Ascending aorta (tissue), 2 donors: Measurements from ENCODE around the gene KRT85. TPM values are rescaled to one million over a fixed set of nuclear protein-coding genes. Genes with fewer than 3 reads are reported as not detected.

Experiments used
- DNase-seq, 2 donors: peaks; one replicate each; pipeline ENCODE4 v3.0.0-alpha.2; 2019; ENCODE audit warnings: low spot score in 2 of 2
- H3K27ac ChIP-seq, 2 donors: fragments of 200-600 bp; sonication (generic); one replicate each; pipeline ENCODE4 v1.5.1; 2016 to 2017; ENCODE audit warnings: mild to moderate bottlenecking in 1 of 2
- H3K27me3 ChIP-seq: fragments of 200-600 bp; sonication (generic); one replicate; pipeline ENCODE4 v1.5.1; 2017
- H3K36me3 ChIP-seq, 2 donors: fragments of 200-600 bp; sonication (generic); one replicate each; pipeline ENCODE4 v1.5.1; 2016
- H3K4me1 ChIP-seq, 2 donors: fragments of 200-600 bp; sonication (generic); one replicate each; pipeline ENCODE4 v1.5.1; 2016 to 2017; ENCODE audit warnings: mild to moderate bottlenecking in 1 of 2
- H3K4me3 ChIP-seq, 2 donors: fragments of 200-600 bp; sonication (generic); one replicate each; pipeline ENCODE4 v1.5.1; 2016 to 2017; ENCODE audit warnings: mild to moderate bottlenecking in 1 of 2
- H3K9me3 ChIP-seq, 2 donors: fragments of 200-600 bp; sonication (generic); one replicate each; pipeline ENCODE4 v1.5.1; 2016
- intact Hi-C: fragments of 100-400 bp; cut with DNase I; formaldehyde crosslinking; loops from one replicate; pipeline ENCODE4 v1.15.1; 2023
- total RNA-seq: library from RNA; depleted of rRNA; stranded (reverse); fragments of >200 nt; gene quantifications from one replicate; pipeline ENCODE4 v1.1.0, GENCODE V29; 2016
- TF ChIP-seq, protein P1 (sequence below), 3 experiments: fragments of 200-600 bp in 2 of 3; fragments of 450-650 bp in 1 of 3; sonication (generic) in 2 of 3; IDR thresholded peaks; one replicate each; pipeline ENCODE4 v1.5.1; 2016 to 2019; ENCODE audit warnings: antibody characterized with exemption in 3 of 3, mild to moderate bottlenecking in 1 of 3, moderate library complexity in 1 of 3

KRT85 gene
- total RNA-seq, 1 donor from 2014 or later: not detected

DNA sequence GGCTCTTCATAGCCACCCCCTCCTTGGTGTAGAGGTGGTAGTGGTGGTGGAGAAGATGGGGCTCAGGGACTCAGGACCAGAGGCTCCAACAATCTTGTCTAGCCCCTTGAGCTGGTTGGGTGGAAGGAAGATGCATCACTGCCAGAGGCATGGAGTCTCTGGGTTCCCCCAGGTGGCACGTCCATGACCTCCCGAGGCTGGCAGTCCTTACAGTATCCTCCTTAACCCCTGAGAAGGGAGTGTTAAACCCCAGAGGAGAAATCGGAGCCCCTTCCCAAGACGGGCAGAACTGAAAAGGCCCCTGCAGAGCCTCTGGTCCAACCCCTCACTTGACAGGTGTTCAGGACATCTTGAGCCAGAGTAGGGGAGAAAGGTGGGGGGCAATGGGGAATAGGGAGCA, 55.2 kb downstream of the KRT85 start:
- Histone ChIP-seq H3K4me1 (peaks cover 4 to 5% of the 10 kb centered on the region in 2 donors), H3K27me3 (no peaks in the 10 kb centered on the region), H3K4me3 (no peak overlapping the region), H3K9me3 (no peaks in the 10 kb centered on the region), H3K27ac (no peak overlapping the region), H3K36me3 (no peaks in the 10 kb centered on the region)
- TF ChIP-seq, protein P1, sequence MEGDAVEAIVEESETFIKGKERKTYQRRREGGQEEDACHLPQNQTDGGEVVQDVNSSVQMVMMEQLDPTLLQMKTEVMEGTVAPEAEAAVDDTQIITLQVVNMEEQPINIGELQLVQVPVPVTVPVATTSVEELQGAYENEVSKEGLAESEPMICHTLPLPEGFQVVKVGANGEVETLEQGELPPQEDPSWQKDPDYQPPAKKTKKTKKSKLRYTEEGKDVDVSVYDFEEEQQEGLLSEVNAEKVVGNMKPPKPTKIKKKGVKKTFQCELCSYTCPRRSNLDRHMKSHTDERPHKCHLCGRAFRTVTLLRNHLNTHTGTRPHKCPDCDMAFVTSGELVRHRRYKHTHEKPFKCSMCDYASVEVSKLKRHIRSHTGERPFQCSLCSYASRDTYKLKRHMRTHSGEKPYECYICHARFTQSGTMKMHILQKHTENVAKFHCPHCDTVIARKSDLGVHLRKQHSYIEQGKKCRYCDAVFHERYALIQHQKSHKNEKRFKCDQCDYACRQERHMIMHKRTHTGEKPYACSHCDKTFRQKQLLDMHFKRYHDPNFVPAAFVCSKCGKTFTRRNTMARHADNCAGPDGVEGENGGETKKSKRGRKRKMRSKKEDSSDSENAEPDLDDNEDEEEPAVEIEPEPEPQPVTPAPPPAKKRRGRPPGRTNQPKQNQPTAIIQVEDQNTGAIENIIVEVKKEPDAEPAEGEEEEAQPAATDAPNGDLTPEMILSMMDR (IDR thresholded peaks at IDR 0.05): no peak
- intact Hi-C loops: no loop called here
- DNase-seq: no peak

DNA sequence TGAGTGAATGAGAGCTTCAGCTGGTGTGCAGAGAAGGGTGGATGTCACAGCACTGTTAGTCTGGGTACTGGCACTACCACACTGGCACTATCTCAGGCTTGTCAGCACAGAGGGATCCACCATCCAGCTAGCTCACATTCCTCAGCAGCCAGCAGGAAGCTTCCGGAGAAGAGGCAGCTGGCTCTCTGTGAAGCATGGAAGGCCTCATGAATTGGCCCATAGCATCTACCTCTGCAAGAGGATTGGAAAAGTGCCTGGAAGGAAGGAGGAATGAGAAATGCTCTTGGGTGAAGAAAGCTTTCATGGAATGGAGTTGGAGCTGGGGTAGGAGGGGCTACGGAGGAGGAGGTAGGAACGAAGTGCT, 56.0 kb downstream of the KRT85 start:
- no peaks in the 10 kb centered on the region for H3K27me3 ChIP-seq
- TF ChIP-seq, protein P1 (IDR thresholded peaks at IDR 0.05): no peak
- DNase-seq: no peak
- no peaks in the 10 kb centered on the region for H3K9me3 ChIP-seq
- H3K4me3 ChIP-seq: no peak overlapping the region
- H3K36me3 ChIP-seq: no peaks in the 10 kb centered on the region
- intact Hi-C loops: no loop called here
- peaks cover 4 to 5% of the 10 kb centered on the region in 2 donors for H3K4me1 ChIP-seq
- no peak overlapping the region for H3K27ac ChIP-seq

DNA sequence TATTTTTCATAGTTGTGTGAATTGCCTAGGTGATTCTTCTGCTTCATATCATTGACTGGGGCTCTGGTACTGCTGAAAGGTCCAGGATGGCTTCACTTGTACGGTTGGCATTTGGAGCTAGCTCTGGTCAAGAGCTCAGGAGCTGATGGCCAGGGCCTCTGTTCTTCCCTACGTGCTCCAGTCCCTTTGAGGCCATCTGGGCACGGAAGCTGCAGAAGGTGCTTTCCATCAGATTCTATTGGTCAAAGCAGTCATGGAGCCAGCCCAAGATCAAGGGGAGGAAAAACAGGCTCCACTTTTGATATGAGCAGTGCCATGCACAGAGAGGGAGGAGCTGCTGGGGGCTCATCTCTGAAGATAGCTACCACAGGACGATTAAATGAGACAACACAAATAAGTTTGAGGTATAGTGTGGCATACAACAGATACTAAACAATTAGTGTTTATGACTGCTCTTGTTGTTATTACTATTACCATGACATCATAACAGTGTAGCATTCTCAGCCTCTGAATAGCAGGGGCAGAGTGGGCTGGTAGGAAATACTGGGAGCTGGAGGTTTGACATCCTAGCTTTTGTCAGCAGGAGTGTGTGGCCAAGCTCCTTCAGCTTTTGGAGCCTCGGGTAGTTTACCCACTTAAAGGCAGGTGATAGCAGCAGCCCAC, 56.5 kb downstream of the KRT85 start:
- Histone ChIP-seq H3K36me3 (no peaks in the 10 kb centered on the region), H3K9me3 (no peaks in the 10 kb centered on the region), H3K4me3 (no peak overlapping the region), H3K4me1 (peaks cover 4 to 5% of the 10 kb centered on the region in 2 donors), H3K27ac (no peak overlapping the region), H3K27me3 (no peaks in the 10 kb centered on the region)
- intact Hi-C loops: no loop called here
- TF ChIP-seq, protein P1 (IDR thresholded peaks at IDR 0.05): no peak
- no peak for DNase-seq

Other genes with a start within 250 kb of the KRT85 start
- not detected for gene KRT80, start 175.5 kb downstream of the KRT85 start, total RNA-seq
- gene KRT7, start 134.2 kb downstream of the KRT85 start, total RNA-seq: 153 TPM
- gene KRT86, start 92.8 kb downstream of the KRT85 start, total RNA-seq: 0.96 TPM
- not detected for gene KRT81, start 75.9 kb downstream of the KRT85 start, total RNA-seq
- not detected for gene KRT83, start 46.1 kb downstream of the KRT85 start, total RNA-seq
- not detected for gene KRT84, start 18.2 kb upstream of the KRT85 start, total RNA-seq
- not detected for gene KRT82, start 38.9 kb upstream of the KRT85 start, total RNA-seq
- not detected for gene KRT75, start 66.9 kb upstream of the KRT85 start, total RNA-seq
- gene KRT6B, start 84.7 kb upstream of the KRT85 start, total RNA-seq: 0.32 TPM
- gene KRT6C, start 106.3 kb upstream of the KRT85 start, total RNA-seq: not detected
- 3.4 TPM for gene KRT6A, start 125.8 kb upstream of the KRT85 start, total RNA-seq
- gene KRT5, start 152.9 kb upstream of the KRT85 start, total RNA-seq: 1.6 TPM
- gene KRT71, start 185.7 kb upstream of the KRT85 start, total RNA-seq: not detected
- not detected for gene KRT74, start 206.4 kb upstream of the KRT85 start, total RNA-seq
- not detected for gene KRT72, start 234.0 kb upstream of the KRT85 start, total RNA-seq